OCI-LY7 (cell line): ENCODE measurements around the gene PEX5L. TPM values are rescaled to one million over a fixed set of nuclear protein-coding genes. Genes with fewer than 3 reads are reported as not detected.

ENCODE experiments used
- BruUV-seq: library from RNA; stranded (reverse); fragments of 400-500 nt; replicated peaks from 2 replicates; lab custom pipeline; 2021; lab: Mats Ljungman, UMichigan
- CTCF ChIA-PET: fragments of 300-600 bp; sonication (Branson Sonifier 250); formaldehyde crosslinking; loops from one replicate; lab custom pipeline; 2022; ENCODE audit warnings: antibody characterized with exemption; ENCODE audit not compliant: unreplicated experiment; lab: Charles Lee
- POLR2A ChIA-PET: fragments of 300-600 bp; sonication (Branson Sonifier 250); formaldehyde crosslinking; loops from one replicate; lab custom pipeline; 2022; ENCODE audit warnings: antibody characterized with exemption; lab: Charles Lee
- DNase-seq: peaks from one replicate; pipeline ENCODE4 v3.0.0-alpha.2; 2015; ENCODE audit warnings: low spot score
- H2AFZ ChIP-seq: fragments of 200-600 bp; sonication (generic), shearing (Covaris generic); 2 replicates; pipeline ENCODE4 v1.6.1; 2014; ENCODE audit warnings: mild to moderate bottlenecking, antibody characterized with exemption, low read length, moderate library complexity
- H3K27ac ChIP-seq: fragments of 200-600 bp; sonication (generic); 2 replicates; pipeline ENCODE4 v1.5.1; 2014; ENCODE audit warnings: mixed run types, low read depth, mild to moderate bottlenecking, moderate library complexity, low read length, inconsistent platforms; ENCODE audit not compliant: poor library complexity, severe bottlenecking
- H3K36me3 ChIP-seq: fragments of 200-600 bp; sonication (generic); 2 replicates; pipeline ENCODE4 v1.6.1; 2014; ENCODE audit warnings: mild to moderate bottlenecking, antibody characterized with exemption, low read length, moderate library complexity, mixed read lengths; ENCODE audit not compliant: insufficient read depth
- H3K4me1 ChIP-seq: fragments of 200-600 bp; sonication (generic); 2 replicates; pipeline ENCODE4 v1.5.1; 2014; ENCODE audit warnings: mild to moderate bottlenecking, low read length; ENCODE audit not compliant: insufficient read depth, poor library complexity, severe bottlenecking
- H3K4me2 ChIP-seq: fragments of 200-600 bp; sonication (generic); 2 replicates; pipeline ENCODE4 v1.6.1; 2014; ENCODE audit warnings: mild to moderate bottlenecking, low read length
- H3K4me3 ChIP-seq: fragments of 200-600 bp; sonication (generic); 2 replicates; pipeline ENCODE4 v1.5.1; 2014; ENCODE audit warnings: mild to moderate bottlenecking, low read depth, low read length; ENCODE audit not compliant: poor library complexity, severe bottlenecking
- H3K79me2 ChIP-seq: fragments of 200-600 bp; sonication (generic); 2 replicates; pipeline ENCODE4 v1.6.1; 2016; ENCODE audit warnings: low read depth, mild to moderate bottlenecking, low read length, moderate library complexity, mixed read lengths; ENCODE audit not compliant: insufficient read depth
- H3K9me2 ChIP-seq: fragments of 200-600 bp; sonication (generic); 2 replicates; pipeline ENCODE4 v1.6.1; 2016; ENCODE audit warnings: mild to moderate bottlenecking, low read length, mixed read lengths; ENCODE audit not compliant: insufficient read depth
- H3K9me3 ChIP-seq: fragments of 200-600 bp; sonication (generic); 2 replicates; pipeline ENCODE4 v1.6.1; 2014; ENCODE audit warnings: mild to moderate bottlenecking, mixed run types, low read length, mixed read lengths
- H4K20me1 ChIP-seq: fragments of 200-600 bp; sonication (generic); 2 replicates; pipeline ENCODE4 v1.6.1; 2014; ENCODE audit warnings: mild to moderate bottlenecking, antibody characterized with exemption, low read length, moderate library complexity, mixed read lengths; ENCODE audit not compliant: insufficient read depth
- CTCF ChIP-seq: fragments of 200-600 bp; sonication (generic); conservative IDR thresholded peaks from 2 replicates; pipeline ENCODE4 v1.5.1; 2014; ENCODE audit warnings: mild to moderate bottlenecking, antibody characterized with exemption, low read length, moderate library complexity, mixed read lengths
- EZH2phosphoT487 ChIP-seq: fragments of 200-600 bp; sonication (generic); IDR thresholded peaks from 2 replicates; pipeline ENCODE4 v1.6.1; 2018; ENCODE audit warnings: low read depth, borderline replicate concordance, mild to moderate bottlenecking, mixed run types, antibody characterized with exemption, low read length, moderate library complexity, mixed read lengths
- intact Hi-C: fragments of 100-400 bp; cut with micrococcal nuclease; formaldehyde crosslinking; loops from one replicate; pipeline ENCODE4 v1.10.0; 2022; ENCODE audit not compliant: unreplicated experiment
- total RNA-seq, 2 experiments: library from RNA; depleted of rRNA in 1 of 2; stranded (reverse); fragments of >200 nt in 1 of 2; shearing (Covaris generic) in 1 of 2; gene quantifications; 2 replicates each; pipeline ENCODE4 v1.2.3, GENCODE V29; 2014 to 2022

PEX5L gene
- total RNA-seq, 2 experiments from 2014 or later: not detected

- H4K20me1 ChIP-seq: no peaks in the 10 kb centered on the region
- no peaks in the 10 kb centered on the region for H3K4me1 ChIP-seq
- intact Hi-C loops: no loop called here
- DNase-seq: no peak
- ChIA-PET POLR2A (interaction anchor here (0.9 kb wide), 1 partner anchor 9 kb away, joined by 4 read pairs; no protein-coding TSS in a partner anchor), CTCF (no interaction called here)
- no peak overlapping the region for H2AFZ ChIP-seq
- BruUV-seq: no TSS peak
- no peaks in the 10 kb centered on the region for H3K36me3 ChIP-seq
- H3K4me2 ChIP-seq: no peak overlapping the region
- no peak overlapping the region for H3K4me3 ChIP-seq
- no peaks in the 10 kb centered on the region for H3K79me2 ChIP-seq
- no peak overlapping the region for H3K27ac ChIP-seq
- no peaks in the 10 kb centered on the region for H3K9me3 ChIP-seq
- no peak for TF ChIP-seq EZH2phosphoT487
- no peak for TF ChIP-seq CTCF
- H3K9me2 ChIP-seq: no peaks in the 10 kb centered on the region
Observed at GRCh38 chr3:179882292-179882691, 154.4 kb downstream of the PEX5L start.

- Histone ChIP-seq H3K4me2 (no peak overlapping the region), H2AFZ (no peak overlapping the region), H3K4me3 (no peak overlapping the region), H3K36me3 (no peaks in the 10 kb centered on the region), H4K20me1 (no peaks in the 10 kb centered on the region), H3K9me3 (no peaks in the 10 kb centered on the region), H3K4me1 (no peaks in the 10 kb centered on the region), H3K27ac (no peak overlapping the region), H3K9me2 (no peaks in the 10 kb centered on the region), H3K79me2 (no peaks in the 10 kb centered on the region)
- POLR2A ChIA-PET: interaction anchor here (0.9 kb wide), 1 partner anchor 8 kb away, joined by 4 read pairs; no protein-coding TSS in a partner anchor
- TF ChIP-seq CTCF (no peak), EZH2phosphoT487 (no peak)
- CTCF ChIA-PET: no interaction called here
- intact Hi-C loops: no loop called here
- no TSS peak for BruUV-seq
- DNase-seq: no peak
Observed at GRCh38 chr3:179881791-179882190, 154.9 kb downstream of the PEX5L start.

- no peak overlapping the region for H2AFZ ChIP-seq
- DNase-seq: no peak
- BruUV-seq: no TSS peak
- H3K4me3 ChIP-seq: no peak overlapping the region
- H3K27ac ChIP-seq: no peak overlapping the region
- CTCF ChIA-PET: interaction anchor here (0.6 kb wide), 1 partner anchor 13 kb away, joined by 3 read pairs; no protein-coding TSS in a partner anchor
- H3K4me1 ChIP-seq: no peaks in the 10 kb centered on the region
- H3K79me2 ChIP-seq: no peaks in the 10 kb centered on the region
- no peaks in the 10 kb centered on the region for H3K9me2 ChIP-seq
- TF ChIP-seq CTCF (no peak), EZH2phosphoT487 (no peak)
- H3K36me3 ChIP-seq: no peaks in the 10 kb centered on the region
- H3K4me2 ChIP-seq: no peak overlapping the region
- no peaks in the 10 kb centered on the region for H4K20me1 ChIP-seq
- intact Hi-C loops: no loop called here
- no peaks in the 10 kb centered on the region for H3K9me3 ChIP-seq
- POLR2A ChIA-PET: interaction anchor here (0.6 kb wide), 1 partner anchor 186 kb away, joined by 5 read pairs; no protein-coding TSS in a partner anchor
Observed at GRCh38 chr3:179880868-179881267, 155.9 kb downstream of the PEX5L start.
